Measurements from ENCODE around the gene FBXO31. TPM values are rescaled to one million over a fixed set of nuclear protein-coding genes. Genes with fewer than 3 reads are reported as not detected.
"Not testable (repeated sequence)": the region's sequence is repeated elsewhere in the genome, so short reads cannot be mapped to it uniquely, and the experiment has no call there.

The FBXO31 gene
- total and polyA plus RNA-seq, 9 donors = 25.0 to 74.5 (median 54.5) TPM

GRCh38 chr16:87390641-87391323 lies 7.2 kb upstream of the FBXO31 start:
- DNase-seq = peak in 4 of 5 donors; percentile 38 to 57 (median 52)
- Histone ChIP-seq H3K27ac (peak overlapping the region in 1 of 2 donors; percentile 97), H3K36me3 (no peaks in the 10 kb centered on the region), H3K27me3 (no peaks in the 10 kb centered on the region), H3K9me3 (no peaks in the 10 kb centered on the region), H3K4me1 (ENCODE audit: insufficient read depth) (peaks cover 8% of the 10 kb centered on the region), H3K4me3 (no peak overlapping the region)
- intact Hi-C loops (cut with DNase I) = loop anchor here in 2 of 4 donors (5.0 kb wide), 2 partner anchors 73 to 247 kb away; partner anchors contain the start of gene C16orf95 (in 1 of the 2)
- TF ChIP-seq EP300 (IDR thresholded peaks at IDR 0.05) (no peak), CTCF (IDR thresholded peaks at IDR 0.05) (no peak), POLR2A (IDR thresholded peaks at IDR 0.05) (no peak)
- WGBS, 3 donors = 93 to 94% (median 94%) methylated on average over 24 of the region's 24 CpGs

- intact Hi-C loops (cut with DNase I) = loop anchor here in 2 of 4 donors (5.0 to 10.0 kb wide), 3 partner anchors 65 to 247 kb away; partner anchors contain the start of gene C16orf95 (in 1 of the 2)
- not testable (repeated sequence) for H3K27ac ChIP-seq
Measured at GRCh38 chr16:87389914-87390313, 6.3 kb upstream of the FBXO31 start.

GRCh38 chr16:87389245-87389644 lies 5.7 kb upstream of the FBXO31 start:
- TF ChIP-seq EP300 (IDR thresholded peaks at IDR 0.05) = no peak
- TF ChIP-seq POLR2A (IDR thresholded peaks at IDR 0.05) = no peak
- TF ChIP-seq CTCF (IDR thresholded peaks at IDR 0.05) = no peak
- peak in 1 of 5 donors; percentile 5 for DNase-seq
- 86 to 89% (median 86%) methylated on average over 5 of the region's 5 CpGs for WGBS, 3 donors
- intact Hi-C loops (cut with DNase I) = loop anchor here in 1 of 4 donors (10.0 kb wide), 1 partner anchor 64 kb away; no protein-coding TSS in a partner anchor
- peaks cover 8% of the 10 kb centered on the region for H3K4me1 ChIP-seq (ENCODE audit: insufficient read depth)
- H3K36me3 ChIP-seq = no peaks in the 10 kb centered on the region
- no peak overlapping the region for H3K27ac ChIP-seq
- H3K9me3 ChIP-seq = no peaks in the 10 kb centered on the region
- no peaks in the 10 kb centered on the region for H3K27me3 ChIP-seq
- H3K4me3 ChIP-seq = no peak overlapping the region

More at GRCh38 chr16:87389914-87390313, 6.3 kb upstream of the FBXO31 start:
- DNase-seq = peak in 1 of 5 donors; percentile 28
- not testable (repeated sequence) for H3K4me3 ChIP-seq; H3K9me3 ChIP-seq; H3K36me3 ChIP-seq; H3K27me3 ChIP-seq; H3K4me1 ChIP-seq (ENCODE audit: insufficient read depth)
- 93 to 96% (median 95%) methylated on average over 9 of the region's 9 CpGs for WGBS, 3 donors

GRCh38 chr16:87388818-87389134 lies 5.2 kb upstream of the FBXO31 start:
- DNase-seq = no peak
- H3K27ac ChIP-seq = peak overlapping the region; percentile 36 to 89
- H3K36me3 ChIP-seq = no peaks in the 10 kb centered on the region
- TF ChIP-seq CTCF (IDR thresholded peaks at IDR 0.05) (no peak), POLR2A (IDR thresholded peaks at IDR 0.05) (no peak)
- intact Hi-C loops (cut with DNase I) = loop anchor here in 1 of 4 donors (10.0 kb wide), 1 partner anchor 64 kb away; no protein-coding TSS in a partner anchor
- 23 to 36% (median 26%) methylated on average over 1 of the region's 1 CpG for WGBS, 3 donors
- peaks cover 8% of the 10 kb centered on the region for H3K4me1 ChIP-seq (ENCODE audit: insufficient read depth)
- H3K9me3 ChIP-seq = no peaks in the 10 kb centered on the region
- no peak overlapping the region for H3K4me3 ChIP-seq
- H3K27me3 ChIP-seq = no peaks in the 10 kb centered on the region

Data from ovary (tissue), 9 donors.